ENCODE data around the gene SLC25A44.

Gene SLC25A44, protein sequence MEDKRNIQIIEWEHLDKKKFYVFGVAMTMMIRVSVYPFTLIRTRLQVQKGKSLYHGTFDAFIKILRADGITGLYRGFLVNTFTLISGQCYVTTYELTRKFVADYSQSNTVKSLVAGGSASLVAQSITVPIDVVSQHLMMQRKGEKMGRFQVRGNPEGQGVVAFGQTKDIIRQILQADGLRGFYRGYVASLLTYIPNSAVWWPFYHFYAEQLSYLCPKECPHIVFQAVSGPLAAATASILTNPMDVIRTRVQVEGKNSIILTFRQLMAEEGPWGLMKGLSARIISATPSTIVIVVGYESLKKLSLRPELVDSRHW

DNA sequence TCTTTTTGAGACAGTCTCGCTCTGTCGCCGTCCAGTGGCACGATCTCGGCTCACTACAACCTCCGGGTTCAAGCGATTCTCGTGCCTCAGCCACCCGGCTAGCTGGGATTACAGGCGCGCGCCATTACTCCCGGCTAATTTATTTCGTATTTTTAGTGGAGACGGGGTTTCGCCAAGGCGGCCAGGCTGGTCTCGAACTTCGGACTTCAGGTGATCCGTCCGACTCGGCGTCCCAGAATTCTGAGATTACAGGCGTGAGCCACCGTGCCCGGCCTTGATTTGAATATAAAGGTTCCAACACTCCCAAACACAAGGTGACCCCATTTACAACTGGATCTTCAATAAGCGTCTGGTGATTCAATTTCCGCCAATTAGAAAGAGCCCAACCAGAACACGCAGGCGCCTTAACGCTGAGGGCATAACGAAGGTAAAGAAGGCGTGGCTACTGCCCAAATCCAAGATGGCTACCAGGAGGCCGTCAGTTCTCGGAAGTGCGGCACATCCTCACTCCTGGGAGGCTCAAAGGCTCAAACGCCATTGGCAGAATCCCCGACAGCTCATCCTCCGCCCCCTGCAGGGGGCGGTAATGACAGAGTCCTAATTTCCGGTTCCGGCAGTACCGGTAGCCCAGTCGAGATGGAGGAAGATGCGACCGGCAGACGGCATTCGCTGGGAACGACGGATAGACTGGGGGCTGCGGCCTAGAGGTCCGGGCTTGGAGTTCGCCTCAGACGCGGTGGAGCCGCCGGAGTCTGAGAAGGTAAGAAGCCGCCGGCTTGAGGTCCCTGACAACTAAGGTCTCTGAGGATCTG, at the start of gene SLC25A44:
SLC25A44 (plus strand) TSS at position 617 of the 812 bp plus-strand sequence. CDS start 5,744 bp downstream, outside the sequence.
- Histone ChIP-seq H3K9me3 (ENCODE audit: control insufficient read depth in 5 of 5, low read length in 5 of 5) (no peaks in the 10 kb centered on the region), H3K9ac (ENCODE audit: low read length in 5 of 5) (peak within 1 kb of the TSS; percentile 16 to 91 (median 76)), H3K36me3 (ENCODE audit: control insufficient read depth in 5 of 5, insufficient read depth in 5 of 5, low read length in 5 of 5) (peaks cover 0 to 10% (median 0%) of the 10 kb centered on the region in 5 donors), H3K27ac (ENCODE audit: low read depth, low read length) (peak within 1 kb of the TSS; percentile 74), H3K4me3 (ENCODE audit: low read depth in 1 of 5, low read length in 5 of 5) (peak within 1 kb of the TSS; percentile 81 to 99 (median 97)), H3K4me1 (ENCODE audit: control insufficient read depth in 5 of 5, insufficient read depth in 5 of 5, low read length in 5 of 5) (peaks cover 4 to 41% (median 19%) of the 10 kb centered on the region in 5 donors), H3K27me3 (ENCODE audit: control insufficient read depth in 5 of 5, insufficient read depth in 4 of 5, low read length in 5 of 5) (no peaks in the 10 kb centered on the region)

DNA sequence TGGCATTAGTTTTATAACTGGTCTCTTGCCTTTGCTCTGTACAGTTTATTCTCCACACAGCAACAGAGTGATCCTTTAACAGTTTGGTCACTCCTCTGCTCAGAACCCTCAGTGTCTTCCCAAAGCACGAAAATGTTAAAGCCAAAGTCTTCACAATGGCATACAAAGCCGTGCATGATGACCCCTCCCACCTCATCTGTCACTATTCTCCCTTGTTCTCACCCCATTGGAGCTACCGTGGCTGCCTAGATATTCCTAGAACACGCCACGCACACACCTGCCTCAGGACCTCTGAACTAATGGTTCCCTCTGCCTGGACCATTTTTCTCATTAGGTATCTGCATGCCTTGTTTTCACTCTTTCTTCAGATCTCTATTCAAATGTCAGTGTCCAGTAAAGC, 49.2 kb upstream of the SLC25A44 start:
- H3K36me3 ChIP-seq (ENCODE audit: control insufficient read depth in 5 of 5, insufficient read depth in 5 of 5, low read length in 5 of 5), result peaks cover 0 to 12% (median 10%) of the 10 kb centered on the region in 5 donors
- H3K27ac ChIP-seq (ENCODE audit: low read depth, low read length), result no peak overlapping the region
- H3K4me1 ChIP-seq (ENCODE audit: control insufficient read depth in 5 of 5, insufficient read depth in 5 of 5, low read length in 5 of 5), result peaks cover 14 to 43% (median 28%) of the 10 kb centered on the region in 5 donors
- no peaks in the 10 kb centered on the region for H3K9me3 ChIP-seq (ENCODE audit: control insufficient read depth in 5 of 5, low read length in 5 of 5)
- no peak overlapping the region for H3K4me3 ChIP-seq (ENCODE audit: low read depth in 1 of 5, low read length in 5 of 5)
- no peak overlapping the region for H3K9ac ChIP-seq (ENCODE audit: low read length in 5 of 5)
- H3K27me3 ChIP-seq (ENCODE audit: control insufficient read depth in 5 of 5, insufficient read depth in 4 of 5, low read length in 5 of 5), result peaks cover 0 to 5% (median 0%) of the 10 kb centered on the region in 5 donors

- Histone ChIP-seq H3K27ac (ENCODE audit: low read depth, low read length) (no peak overlapping the region), H3K4me1 (ENCODE audit: control insufficient read depth in 5 of 5, insufficient read depth in 5 of 5, low read length in 5 of 5) (peaks cover 11 to 38% (median 19%) of the 10 kb centered on the region in 5 donors), H3K36me3 (ENCODE audit: control insufficient read depth in 5 of 5, insufficient read depth in 5 of 5, low read length in 5 of 5) (peaks cover 0 to 5% (median 1%) of the 10 kb centered on the region in 5 donors), H3K9ac (ENCODE audit: low read length in 5 of 5) (no peak overlapping the region), H3K4me3 (ENCODE audit: low read depth in 1 of 5, low read length in 5 of 5) (no peak overlapping the region), H3K9me3 (ENCODE audit: control insufficient read depth in 5 of 5, low read length in 5 of 5) (no peaks in the 10 kb centered on the region), H3K27me3 (ENCODE audit: control insufficient read depth in 5 of 5, insufficient read depth in 4 of 5, low read length in 5 of 5) (peaks cover 0 to 14% (median 4%) of the 10 kb centered on the region in 5 donors)
Observed at GRCh38 chr1:156145650-156146019, 48.3 kb upstream of the SLC25A44 start.

GRCh38 chr1:156146020-156146768, 47.7 kb upstream of the SLC25A44 start:
- H3K9ac ChIP-seq (ENCODE audit: low read length in 5 of 5), result no peak overlapping the region
- peaks cover 0 to 16% (median 4%) of the 10 kb centered on the region in 5 donors for H3K27me3 ChIP-seq (ENCODE audit: control insufficient read depth in 5 of 5, insufficient read depth in 4 of 5, low read length in 5 of 5)
- H3K9me3 ChIP-seq (ENCODE audit: control insufficient read depth in 5 of 5, low read length in 5 of 5), result no peaks in the 10 kb centered on the region
- peaks cover 0 to under 1% (median 0%) of the 10 kb centered on the region in 5 donors for H3K36me3 ChIP-seq (ENCODE audit: control insufficient read depth in 5 of 5, insufficient read depth in 5 of 5, low read length in 5 of 5)
- no peak overlapping the region for H3K27ac ChIP-seq (ENCODE audit: low read depth, low read length)
- H3K4me1 ChIP-seq (ENCODE audit: control insufficient read depth in 5 of 5, insufficient read depth in 5 of 5, low read length in 5 of 5), result peaks cover 8 to 38% (median 20%) of the 10 kb centered on the region in 5 donors
- H3K4me3 ChIP-seq (ENCODE audit: low read depth in 1 of 5, low read length in 5 of 5), result no peak overlapping the region

- Histone ChIP-seq H3K27ac (ENCODE audit: low read depth, low read length) (no peak overlapping the region), H3K9me3 (ENCODE audit: control insufficient read depth in 5 of 5, low read length in 5 of 5) (no peaks in the 10 kb centered on the region), H3K36me3 (ENCODE audit: control insufficient read depth in 5 of 5, insufficient read depth in 5 of 5, low read length in 5 of 5) (no peaks in the 10 kb centered on the region), H3K9ac (ENCODE audit: low read length in 5 of 5) (no peak overlapping the region), H3K27me3 (ENCODE audit: control insufficient read depth in 5 of 5, insufficient read depth in 4 of 5, low read length in 5 of 5) (peaks cover 0 to 16% (median 4%) of the 10 kb centered on the region in 5 donors), H3K4me1 (ENCODE audit: control insufficient read depth in 5 of 5, insufficient read depth in 5 of 5, low read length in 5 of 5) (peaks cover 8 to 40% (median 23%) of the 10 kb centered on the region in 5 donors), H3K4me3 (ENCODE audit: low read depth in 1 of 5, low read length in 5 of 5) (no peak overlapping the region)
Observed at GRCh38 chr1:156146769-156147405, 47.0 kb upstream of the SLC25A44 start.

GRCh38 chr1:156148216-156148615, 45.7 kb upstream of the SLC25A44 start:
- H3K9ac ChIP-seq (ENCODE audit: low read length in 5 of 5), result no peak overlapping the region

DNA sequence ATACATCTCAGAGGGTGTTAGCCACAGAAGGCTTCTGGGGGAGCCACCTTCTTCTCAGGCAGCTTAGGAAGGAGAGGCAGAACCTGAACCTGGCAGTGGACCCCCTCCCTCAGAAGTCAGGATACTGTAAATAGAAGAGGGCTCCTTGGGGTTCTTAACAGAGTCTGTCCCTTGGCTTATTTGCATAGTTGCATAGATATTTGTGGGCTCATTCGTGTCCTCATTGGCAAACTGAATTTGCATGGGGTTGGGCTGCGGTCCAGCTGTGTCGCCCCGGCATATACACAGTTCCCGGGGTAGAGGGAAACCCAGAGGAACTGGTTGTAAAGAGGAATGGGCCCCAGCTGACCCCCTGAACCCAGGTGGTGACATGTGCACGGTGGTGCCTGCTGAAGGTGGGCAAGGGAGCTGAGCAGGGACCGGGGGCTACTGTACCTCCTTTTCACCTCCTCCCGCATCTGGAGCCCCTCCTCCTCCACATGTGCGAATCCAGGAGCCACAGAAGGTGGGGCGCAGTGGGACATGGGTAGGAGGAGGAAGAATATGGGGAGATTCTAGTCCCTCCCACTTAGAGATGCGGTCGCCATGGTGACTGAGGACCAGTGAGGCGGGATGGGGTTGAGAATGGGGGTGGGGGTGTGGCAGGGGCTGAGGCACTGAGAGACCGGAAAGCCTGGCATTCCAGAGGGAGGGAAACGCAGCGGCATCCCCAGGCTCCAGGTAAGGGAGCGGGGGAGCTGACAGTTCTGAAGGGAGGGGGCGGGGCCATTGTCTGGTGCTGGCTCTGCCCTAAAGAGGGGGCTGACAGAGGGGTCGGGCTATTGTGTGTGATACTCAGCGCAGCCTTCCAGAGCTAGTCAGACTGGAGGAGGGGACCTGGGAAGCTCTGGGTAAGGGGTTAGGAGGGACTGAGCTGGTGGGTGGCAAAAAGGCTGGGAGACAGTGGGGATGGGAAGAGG, 44.3 kb upstream of the SLC25A44 start:
- Histone ChIP-seq H3K4me1 (ENCODE audit: control insufficient read depth in 5 of 5, insufficient read depth in 5 of 5, low read length in 5 of 5) (peaks cover 8 to 40% (median 23%) of the 10 kb centered on the region in 5 donors), H3K27ac (ENCODE audit: low read depth, low read length) (no peak overlapping the region), H3K9ac (ENCODE audit: low read length in 5 of 5) (no peak overlapping the region)

More at GRCh38 chr1:156148216-156148615, 45.7 kb upstream of the SLC25A44 start:
- peaks cover 8 to 40% (median 23%) of the 10 kb centered on the region in 5 donors for H3K4me1 ChIP-seq (ENCODE audit: control insufficient read depth in 5 of 5, insufficient read depth in 5 of 5, low read length in 5 of 5)
- H3K27ac ChIP-seq (ENCODE audit: low read depth, low read length), result no peak overlapping the region
- H3K36me3 ChIP-seq (ENCODE audit: control insufficient read depth in 5 of 5, insufficient read depth in 5 of 5, low read length in 5 of 5), result no peaks in the 10 kb centered on the region
- H3K27me3 ChIP-seq (ENCODE audit: control insufficient read depth in 5 of 5, insufficient read depth in 4 of 5, low read length in 5 of 5), result peaks cover 0 to 16% (median 4%) of the 10 kb centered on the region in 5 donors
- H3K4me3 ChIP-seq (ENCODE audit: low read depth in 1 of 5, low read length in 5 of 5), result no peak overlapping the region
- no peaks in the 10 kb centered on the region for H3K9me3 ChIP-seq (ENCODE audit: control insufficient read depth in 5 of 5, low read length in 5 of 5)

DNA sequence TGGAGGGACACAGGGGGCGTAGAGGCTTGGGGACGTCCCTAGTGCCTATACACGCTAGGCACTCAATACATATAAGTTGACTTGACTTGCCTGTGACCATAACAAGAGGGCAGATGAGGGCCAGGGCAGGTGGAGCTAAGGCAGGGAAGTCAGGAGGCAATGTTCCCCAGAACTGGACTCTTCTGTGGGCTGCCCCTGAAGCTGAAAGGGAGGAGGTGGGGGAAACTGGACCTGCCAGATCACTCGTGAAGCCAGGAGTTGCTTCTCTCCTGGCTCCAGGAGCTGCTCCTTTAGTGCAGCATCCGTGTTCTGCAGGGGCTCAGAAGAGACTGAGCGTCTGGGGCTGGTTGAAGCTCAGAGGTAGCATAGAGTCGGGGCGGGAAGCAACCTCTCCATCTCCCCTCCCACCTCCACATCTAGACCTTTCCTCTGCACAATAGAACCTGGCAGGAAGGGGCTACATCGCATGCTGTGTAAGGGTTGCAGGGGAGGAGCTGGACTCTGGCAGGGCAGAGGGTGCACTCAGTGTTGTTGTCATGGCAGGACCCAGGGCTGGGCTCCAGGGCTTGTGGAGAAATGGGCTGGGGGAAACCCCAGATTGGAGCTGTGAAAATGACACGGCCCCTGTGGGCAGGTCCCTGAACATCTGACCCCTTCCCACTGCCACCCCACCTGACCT, 43.4 kb upstream of the SLC25A44 start:
- no peaks in the 10 kb centered on the region for H3K9me3 ChIP-seq (ENCODE audit: control insufficient read depth in 5 of 5, low read length in 5 of 5)
- H3K9ac ChIP-seq (ENCODE audit: low read length in 5 of 5), result no peak overlapping the region
- H3K4me3 ChIP-seq (ENCODE audit: low read depth in 1 of 5, low read length in 5 of 5), result no peak overlapping the region
- H3K27me3 ChIP-seq (ENCODE audit: control insufficient read depth in 5 of 5, insufficient read depth in 4 of 5, low read length in 5 of 5), result peaks cover 0 to 16% (median 4%) of the 10 kb centered on the region in 5 donors
- no peaks in the 10 kb centered on the region for H3K36me3 ChIP-seq (ENCODE audit: control insufficient read depth in 5 of 5, insufficient read depth in 5 of 5, low read length in 5 of 5)
- H3K4me1 ChIP-seq (ENCODE audit: control insufficient read depth in 5 of 5, insufficient read depth in 5 of 5, low read length in 5 of 5), result peaks cover 8 to 42% (median 23%) of the 10 kb centered on the region in 5 donors
- no peak overlapping the region for H3K27ac ChIP-seq (ENCODE audit: low read depth, low read length)

More for the DNA sequence above, 44.3 kb upstream of the SLC25A44 start:
- Histone ChIP-seq H3K4me3 (ENCODE audit: low read depth in 1 of 5, low read length in 5 of 5) (no peak overlapping the region), H3K36me3 (ENCODE audit: control insufficient read depth in 5 of 5, insufficient read depth in 5 of 5, low read length in 5 of 5) (no peaks in the 10 kb centered on the region), H3K9me3 (ENCODE audit: control insufficient read depth in 5 of 5, low read length in 5 of 5) (no peaks in the 10 kb centered on the region), H3K27me3 (ENCODE audit: control insufficient read depth in 5 of 5, insufficient read depth in 4 of 5, low read length in 5 of 5) (peaks cover 0 to 16% (median 4%) of the 10 kb centered on the region in 5 donors)
